C4-2B (cell line): Measurements from ENCODE around the gene TMEM92.

Source experiments
- ZFX ChIP-seq: fragments of 450-650 bp; IDR thresholded peaks from 2 replicates; pipeline ENCODE4 v1.6.1; 2017
- TF ChIP-seq, protein P1 (sequence below): fragments of 450-650 bp; conservative IDR thresholded peaks from 2 replicates; pipeline ENCODE4 v1.5.1; 2017; ENCODE audit warnings: mild to moderate bottlenecking

GRCh38 chr17:50268026-50268425, 6.2 kb upstream of the TMEM92 start:
- TF ChIP-seq, protein P1, sequence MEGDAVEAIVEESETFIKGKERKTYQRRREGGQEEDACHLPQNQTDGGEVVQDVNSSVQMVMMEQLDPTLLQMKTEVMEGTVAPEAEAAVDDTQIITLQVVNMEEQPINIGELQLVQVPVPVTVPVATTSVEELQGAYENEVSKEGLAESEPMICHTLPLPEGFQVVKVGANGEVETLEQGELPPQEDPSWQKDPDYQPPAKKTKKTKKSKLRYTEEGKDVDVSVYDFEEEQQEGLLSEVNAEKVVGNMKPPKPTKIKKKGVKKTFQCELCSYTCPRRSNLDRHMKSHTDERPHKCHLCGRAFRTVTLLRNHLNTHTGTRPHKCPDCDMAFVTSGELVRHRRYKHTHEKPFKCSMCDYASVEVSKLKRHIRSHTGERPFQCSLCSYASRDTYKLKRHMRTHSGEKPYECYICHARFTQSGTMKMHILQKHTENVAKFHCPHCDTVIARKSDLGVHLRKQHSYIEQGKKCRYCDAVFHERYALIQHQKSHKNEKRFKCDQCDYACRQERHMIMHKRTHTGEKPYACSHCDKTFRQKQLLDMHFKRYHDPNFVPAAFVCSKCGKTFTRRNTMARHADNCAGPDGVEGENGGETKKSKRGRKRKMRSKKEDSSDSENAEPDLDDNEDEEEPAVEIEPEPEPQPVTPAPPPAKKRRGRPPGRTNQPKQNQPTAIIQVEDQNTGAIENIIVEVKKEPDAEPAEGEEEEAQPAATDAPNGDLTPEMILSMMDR, result no peak
- TF ChIP-seq ZFX, result no peak
